RPMI7951 (cell line): ENCODE results near the gene NHLRC4. TPM values are rescaled to one million over a fixed set of nuclear protein-coding genes. Genes with fewer than 3 reads are reported as not detected.

ENCODE experiments used
- DNase-seq: peaks from one replicate; pipeline ENCODE4 v3.0.0-alpha.2; 2012; ENCODE audit warnings: low read depth
- total RNA-seq: library from RNA; depleted of rRNA; stranded (reverse); fragments of >200 nt; shearing (Covaris generic); gene quantifications from 2 replicates; pipeline ENCODE4 v1.2.3, GENCODE V29; 2014

NHLRC4 gene
- total RNA-seq, 1 experiment from 2014 or later: 0.24 TPM

DNA sequence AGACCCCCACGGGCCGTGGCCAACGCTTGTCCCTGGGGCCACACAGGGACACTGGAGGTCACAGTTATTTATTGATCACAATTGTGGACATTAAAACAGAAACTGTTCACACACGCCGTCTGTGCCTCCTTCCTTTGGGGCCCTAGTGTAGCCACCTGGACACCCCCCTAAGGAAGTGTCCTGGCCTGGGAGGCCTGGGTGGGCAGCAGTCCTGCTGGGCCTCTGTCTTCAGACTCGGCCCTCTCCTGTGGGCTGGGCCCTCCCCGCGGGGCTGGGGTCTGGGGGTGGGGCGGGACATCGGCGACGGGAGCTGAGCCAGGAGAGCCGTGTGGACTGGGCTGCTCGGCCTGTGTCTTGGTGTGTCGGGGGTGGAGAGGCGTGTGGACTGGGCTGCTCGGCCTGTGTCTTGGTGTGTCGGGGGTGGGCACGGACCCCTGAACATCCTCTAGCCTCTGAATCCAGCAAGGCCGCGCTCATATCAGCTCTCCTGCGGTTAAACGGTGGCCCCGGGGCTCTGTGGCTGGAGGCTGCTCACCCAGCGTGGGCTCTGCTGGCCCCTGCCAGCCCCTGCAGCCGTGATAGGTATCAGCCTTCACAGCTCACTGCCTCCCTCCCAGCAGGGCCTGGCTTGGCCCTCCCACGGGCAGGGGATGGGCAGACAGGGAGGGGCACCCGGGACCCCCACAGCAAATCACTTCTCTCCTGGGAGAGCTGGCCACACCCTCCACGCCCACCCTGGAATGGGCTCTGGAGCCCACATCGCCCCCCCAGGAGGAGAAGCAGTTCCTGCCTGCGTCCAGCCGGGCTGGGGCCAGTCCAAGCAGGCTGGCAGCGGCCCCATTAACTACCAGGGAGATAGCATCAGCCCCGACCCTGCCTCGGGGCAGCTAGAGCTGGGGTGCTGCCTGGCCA is 1.1 kb upstream of the NHLRC4 start:
- no peak for DNase-seq

GRCh38 chr16:567373-568256 is 810 bp downstream of the NHLRC4 start:
- no peak for DNase-seq

- DNase-seq: no peak
Observed at GRCh38 chr16:568401-569258, 1.8 kb downstream of the NHLRC4 start.

DNA sequence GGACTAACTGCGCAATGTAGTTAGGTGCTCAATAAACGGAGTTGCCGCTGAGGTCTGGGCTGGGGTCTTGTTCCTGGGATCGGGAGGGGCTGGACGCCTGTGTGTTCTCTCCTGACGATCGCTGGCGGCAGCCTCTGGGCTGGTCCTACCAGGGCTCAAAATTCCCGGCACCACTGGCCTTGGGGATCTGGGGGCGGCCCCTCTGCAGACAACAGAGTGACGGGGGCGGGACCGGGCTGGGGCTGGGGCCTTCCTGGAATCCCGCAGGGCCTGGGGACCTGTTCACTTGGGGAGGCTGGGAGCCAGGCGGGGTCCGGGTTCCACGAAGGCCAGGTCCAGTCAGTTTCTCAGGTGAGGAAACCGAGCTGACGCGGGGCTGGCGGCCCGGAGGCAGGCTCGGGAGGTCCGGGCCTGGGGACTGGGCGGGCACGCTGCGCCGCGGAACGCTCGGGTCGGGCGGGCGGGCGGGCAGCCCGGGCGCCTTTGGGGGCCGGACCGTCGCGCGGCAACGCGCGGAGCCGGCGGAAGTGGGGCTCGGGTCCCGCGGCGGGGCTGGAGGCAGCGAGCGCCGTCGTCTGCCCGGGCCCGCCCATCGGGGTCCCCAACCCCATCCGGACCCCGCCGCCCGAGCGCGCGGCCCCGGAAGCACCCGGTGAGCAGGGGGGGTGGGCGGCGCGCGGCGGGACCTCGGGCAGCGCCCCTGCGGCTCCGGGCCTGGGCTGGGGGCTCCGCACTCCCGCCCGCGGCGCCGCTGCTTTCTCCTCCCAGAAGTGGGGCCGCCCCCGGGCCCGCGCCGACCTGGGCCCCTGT is 2.8 kb downstream of the NHLRC4 start, which contains the start of gene PIGQ:
Gene PIGQ, plus strand, starts transcription at position 524 of the 810 bp plus-strand sequence. CDS start 4,107 bp downstream, outside the sequence.
- DNase-seq: peak; percentile 63

GRCh38 chr16:572865-573650 is 6.3 kb downstream of the NHLRC4 start:
- no peak for DNase-seq

DNA sequence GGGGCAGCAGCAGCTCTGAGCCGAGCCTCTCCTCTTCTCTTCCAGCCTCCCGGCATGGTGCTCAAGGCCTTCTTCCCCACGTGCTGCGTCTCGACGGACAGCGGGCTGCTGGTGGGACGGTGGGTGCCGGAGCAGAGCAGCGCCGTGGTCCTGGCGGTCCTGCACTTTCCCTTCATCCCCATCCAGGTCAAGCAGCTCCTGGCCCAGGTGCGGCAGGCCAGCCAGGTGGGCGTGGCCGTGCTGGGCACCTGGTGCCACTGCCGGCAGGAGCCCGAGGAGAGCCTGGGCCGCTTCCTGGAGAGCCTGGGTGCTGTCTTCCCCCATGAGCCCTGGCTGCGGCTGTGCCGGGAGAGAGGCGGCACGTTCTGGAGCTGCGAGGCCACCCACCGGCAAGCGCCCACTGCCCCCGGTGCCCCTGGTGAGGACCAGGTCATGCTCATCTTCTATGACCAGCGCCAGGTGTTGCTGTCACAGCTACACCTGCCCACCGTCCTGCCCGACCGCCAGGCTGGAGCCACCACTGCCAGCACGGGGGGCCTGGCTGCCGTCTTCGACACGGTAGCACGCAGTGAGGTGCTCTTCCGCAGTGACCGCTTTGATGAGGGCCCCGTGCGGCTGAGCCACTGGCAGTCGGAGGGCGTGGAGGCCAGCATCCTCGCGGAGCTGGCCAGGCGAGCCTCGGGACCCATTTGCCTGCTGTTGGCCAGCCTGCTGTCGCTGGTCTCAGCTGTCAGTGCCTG is 7.4 kb downstream of the NHLRC4 start:
- DNase-seq: no peak

GRCh38 chr16:575354-576196 is 8.8 kb downstream of the NHLRC4 start:
- no peak for DNase-seq

DNA sequence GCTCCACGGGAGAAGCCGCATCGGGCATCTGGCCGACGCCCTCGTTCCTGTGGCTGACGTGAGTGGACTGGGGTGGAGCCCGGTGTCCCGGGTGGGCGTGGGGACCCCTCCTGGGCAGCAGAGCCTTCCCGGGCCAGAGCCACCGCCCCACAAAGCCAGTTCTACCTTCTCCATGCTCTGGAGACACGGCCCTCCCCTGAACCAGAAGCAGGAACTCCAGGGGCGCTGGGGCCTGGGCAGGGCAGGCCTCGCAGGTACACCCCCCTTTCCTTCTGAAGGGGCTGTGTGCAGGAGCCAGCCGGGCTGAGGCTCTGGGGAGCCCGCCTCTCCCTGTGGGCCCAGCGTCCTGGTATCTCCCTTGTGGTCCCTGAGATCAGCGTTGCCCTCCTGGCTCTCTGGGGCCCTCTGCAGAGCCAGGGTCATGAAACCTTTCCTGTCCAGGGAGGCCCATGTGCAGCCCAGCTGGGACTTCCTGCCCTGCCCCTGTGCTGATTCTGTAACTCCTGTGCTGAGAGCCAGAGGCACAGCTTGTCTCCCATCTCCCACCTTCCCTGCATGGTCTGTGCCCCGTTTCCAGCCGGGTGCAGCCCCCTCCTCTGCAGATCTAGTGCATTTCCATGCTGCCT is 9.5 kb downstream of the NHLRC4 start:
- DNase-seq: no peak

- DNase-seq: no peak
Observed at GRCh38 chr16:576823-577201, 10.0 kb downstream of the NHLRC4 start.

- no peak for DNase-seq
Observed at GRCh38 chr16:577796-578195, 11.0 kb downstream of the NHLRC4 start.

DNA sequence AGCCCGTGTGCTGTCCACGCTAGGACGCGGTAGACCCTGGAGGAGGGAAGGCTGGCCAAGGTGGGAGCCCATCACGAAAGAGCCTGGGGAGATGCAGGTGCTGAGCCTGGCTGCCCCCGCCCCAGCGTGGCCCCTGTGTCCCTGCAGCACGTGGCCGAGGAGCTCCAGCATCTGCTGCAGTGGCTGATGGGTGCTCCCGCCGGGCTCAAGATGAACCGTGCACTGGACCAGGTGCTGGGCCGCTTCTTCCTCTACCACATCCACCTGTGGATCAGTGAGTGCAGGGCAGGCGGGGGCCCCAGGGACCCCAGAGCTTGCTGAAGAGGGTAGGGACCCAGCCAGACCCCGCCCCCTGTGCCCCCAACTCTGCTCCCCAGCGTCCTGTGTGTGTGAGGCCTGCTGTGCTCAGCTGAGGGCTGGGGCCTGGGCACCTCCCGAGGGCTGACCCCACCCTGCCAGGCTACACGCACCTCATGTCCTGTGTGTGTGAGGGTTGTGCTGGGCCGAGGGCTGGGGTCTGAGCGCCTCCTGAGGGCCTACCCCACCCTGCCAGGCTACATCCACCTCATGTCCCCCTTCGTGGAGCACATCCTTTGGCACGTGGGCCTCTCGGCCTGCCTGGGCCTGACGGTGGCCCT is 11.5 kb downstream of the NHLRC4 start:
- DNase-seq: no peak

- DNase-seq: no peak
Observed at GRCh38 chr16:578870-579405, 12.1 kb downstream of the NHLRC4 start.

GRCh38 chr16:580141-580945 is 13.5 kb downstream of the NHLRC4 start:
- no peak for DNase-seq

GRCh38 chr16:580946-581498 is 14.2 kb downstream of the NHLRC4 start:
- DNase-seq: no peak

- no peak for DNase-seq
Observed at GRCh38 chr16:582218-582613, 15.4 kb downstream of the NHLRC4 start.
